ENCODE results near the gene HDHD2. TPM values are rescaled to one million over a fixed set of nuclear protein-coding genes. Genes with fewer than 3 reads are reported as not detected.

The HDHD2 gene
- total RNA-seq, 4 donors from 2014 or later: 14.2 to 34.3 (median 21.5) TPM

GRCh38 chr18:47172476-47172875 is 22.2 kb upstream of the HDHD2 start:
- Histone ChIP-seq H3K36me3 (no peaks in the 10 kb centered on the region), H3K9me3 (no peaks in the 10 kb centered on the region), H3K4me1 (peaks cover 19% of the 10 kb centered on the region), H3K27me3 (no peaks in the 10 kb centered on the region), H3K4me3 (no peak overlapping the region), H3K27ac (no peak overlapping the region)
- no peak for TF ChIP-seq POLR2AphosphoS5 (IDR thresholded peaks at IDR 0.05)
- TF ChIP-seq EP300 (IDR thresholded peaks at IDR 0.05): no peak
- TF ChIP-seq CTCF (IDR thresholded peaks at IDR 0.05): no peak
- no peak for TF ChIP-seq POLR2A (IDR thresholded peaks at IDR 0.05)
- DNase-seq (ENCODE audit: low spot score in 2 of 2): no peak
- whole genome bisulfite sequencing: 77% methylated on average over 2 of the region's 2 CpGs

GRCh38 chr18:47168913-47169312 is 18.6 kb upstream of the HDHD2 start:
- Histone ChIP-seq H3K4me1 (peaks cover 3% of the 10 kb centered on the region), H3K9me3 (no peaks in the 10 kb centered on the region), H3K27ac (no peak overlapping the region), H3K27me3 (no peaks in the 10 kb centered on the region), H3K4me3 (no peak overlapping the region), H3K36me3 (no peaks in the 10 kb centered on the region)
- 70% methylated on average over 1 of the region's 1 CpG for WGBS
- DNase-seq (ENCODE audit: low spot score in 2 of 2): no peak
- no peak for TF ChIP-seq POLR2A (IDR thresholded peaks at IDR 0.05)
- no peak for TF ChIP-seq CTCF (IDR thresholded peaks at IDR 0.05)
- no peak for TF ChIP-seq EP300 (IDR thresholded peaks at IDR 0.05)
- no peak for TF ChIP-seq POLR2AphosphoS5 (IDR thresholded peaks at IDR 0.05)

GRCh38 chr18:47168509-47168908 is 18.2 kb upstream of the HDHD2 start:
- Histone ChIP-seq H3K36me3 (no peaks in the 10 kb centered on the region), H3K27me3 (no peaks in the 10 kb centered on the region), H3K4me1 (no peaks in the 10 kb centered on the region), H3K27ac (no peak overlapping the region), H3K9me3 (no peaks in the 10 kb centered on the region), H3K4me3 (no peak overlapping the region)
- no peak for DNase-seq (ENCODE audit: low spot score in 2 of 2)
- TF ChIP-seq POLR2AphosphoS5 (IDR thresholded peaks at IDR 0.05): no peak
- TF ChIP-seq CTCF (IDR thresholded peaks at IDR 0.05): no peak
- TF ChIP-seq POLR2A (IDR thresholded peaks at IDR 0.05): no peak
- TF ChIP-seq EP300 (IDR thresholded peaks at IDR 0.05): no peak

- Histone ChIP-seq H3K4me3 (no peak overlapping the region), H3K36me3 (no peaks in the 10 kb centered on the region), H3K27me3 (no peaks in the 10 kb centered on the region), H3K27ac (no peak overlapping the region), H3K9me3 (no peaks in the 10 kb centered on the region), H3K4me1 (no peaks in the 10 kb centered on the region)
- WGBS: 85% methylated on average over 2 of the region's 2 CpGs
- DNase-seq (ENCODE audit: low spot score in 2 of 2): no peak
- TF ChIP-seq CTCF (IDR thresholded peaks at IDR 0.05) (no peak), POLR2AphosphoS5 (IDR thresholded peaks at IDR 0.05) (no peak), EP300 (IDR thresholded peaks at IDR 0.05) (no peak), POLR2A (IDR thresholded peaks at IDR 0.05) (no peak)
Observed at GRCh38 chr18:47166294-47166693, 16.0 kb upstream of the HDHD2 start.

- 81% methylated on average over 5 of the region's 5 CpGs for WGBS
- TF ChIP-seq CTCF (IDR thresholded peaks at IDR 0.05) (no peak), POLR2AphosphoS5 (IDR thresholded peaks at IDR 0.05) (no peak), EP300 (IDR thresholded peaks at IDR 0.05) (no peak), POLR2A (IDR thresholded peaks at IDR 0.05) (no peak)
- Histone ChIP-seq H3K4me1 (no peaks in the 10 kb centered on the region), H3K9me3 (no peaks in the 10 kb centered on the region), H3K36me3 (no peaks in the 10 kb centered on the region), H3K27me3 (no peaks in the 10 kb centered on the region), H3K4me3 (no peak overlapping the region), H3K27ac (no peak overlapping the region)
- no peak for DNase-seq (ENCODE audit: low spot score in 2 of 2)
Observed at GRCh38 chr18:47163241-47163640, 12.9 kb upstream of the HDHD2 start.

All from suprapubic skin (tissue), 4 donors.